Osteoblast (primary cell): ENCODE results near the gene PCGF5. TPM values are rescaled to one million over a fixed set of nuclear protein-coding genes. Genes with fewer than 3 reads are reported as not detected.
"Not testable (repeated sequence)": the region's sequence is repeated elsewhere in the genome, so short reads cannot be mapped to it uniquely, and the experiment has no call there.

Source experiments
- DNase-seq: peaks from one replicate; pipeline ENCODE4 v3.0.0; 2011; ENCODE audit warnings: low spot score, mixed read lengths; ENCODE audit not compliant: insufficient read length; ENCODE audit errors: missing footprints
- H2AFZ ChIP-seq: 2 replicates; pipeline ENCODE4 v1.6.0; 2011; ENCODE audit warnings: mild to moderate bottlenecking, low read length
- H3K27ac ChIP-seq: 2 replicates; pipeline ENCODE4 v1.5.1; 2011; ENCODE audit warnings: mild to moderate bottlenecking, low read depth, low read length, moderate library complexity
- H3K27me3 ChIP-seq: 2 replicates; pipeline ENCODE4 v1.6.0; 2012; ENCODE audit warnings: mild to moderate bottlenecking, control low read depth, inconsistent platforms, low read length, moderate library complexity; ENCODE audit not compliant: insufficient read depth
- H3K36me3 ChIP-seq: 2 replicates; pipeline ENCODE4 v1.5.1; 2011; ENCODE audit warnings: mild to moderate bottlenecking, low read length, control low read depth, moderate library complexity; ENCODE audit not compliant: insufficient read depth
- H3K4me1 ChIP-seq: 2 replicates; pipeline ENCODE4 v1.5.1; 2011; ENCODE audit warnings: mild to moderate bottlenecking, low read length, control low read depth, moderate library complexity; ENCODE audit not compliant: insufficient read depth
- H3K4me2 ChIP-seq: 2 replicates; pipeline ENCODE4 v1.6.0; 2011; ENCODE audit warnings: mild to moderate bottlenecking, low read length; ENCODE audit not compliant: insufficient read depth
- H3K4me3 ChIP-seq: fragments of 200-600 bp; sonication (generic); 3 replicates; pipeline ENCODE4 v1.5.1; 2012; ENCODE audit warnings: mild to moderate bottlenecking, low read length, inconsistent platforms; ENCODE audit not compliant: insufficient read depth
- H3K79me2 ChIP-seq: 2 replicates; pipeline ENCODE4 v1.6.0; 2012; ENCODE audit warnings: mild to moderate bottlenecking, low read length, control low read depth, inconsistent platforms; ENCODE audit not compliant: insufficient read depth
- H3K9me3 ChIP-seq: 2 replicates; pipeline ENCODE4 v1.5.1; 2011; ENCODE audit warnings: low read depth, low read length, control low read depth
- H4K20me1 ChIP-seq: 2 replicates; pipeline ENCODE4 v1.6.0; 2012; ENCODE audit warnings: mild to moderate bottlenecking, low read length, control low read depth; ENCODE audit not compliant: insufficient read depth
- total RNA-seq: library from RNA; depleted of rRNA; stranded (reverse); fragments of >200 nt; gene quantifications from 2 replicates; pipeline ENCODE4 v1.2.3, GENCODE V29; 2012
- TF ChIP-seq, protein P1 (sequence below): IDR thresholded peaks from 2 replicates; pipeline ENCODE4 v1.5.1; 2011; ENCODE audit warnings: mild to moderate bottlenecking, low read depth, low read length, moderate library complexity; ENCODE audit errors: extremely low read depth

Gene PCGF5
- total RNA-seq, 1 donor, result 99.2 TPM

DNA sequence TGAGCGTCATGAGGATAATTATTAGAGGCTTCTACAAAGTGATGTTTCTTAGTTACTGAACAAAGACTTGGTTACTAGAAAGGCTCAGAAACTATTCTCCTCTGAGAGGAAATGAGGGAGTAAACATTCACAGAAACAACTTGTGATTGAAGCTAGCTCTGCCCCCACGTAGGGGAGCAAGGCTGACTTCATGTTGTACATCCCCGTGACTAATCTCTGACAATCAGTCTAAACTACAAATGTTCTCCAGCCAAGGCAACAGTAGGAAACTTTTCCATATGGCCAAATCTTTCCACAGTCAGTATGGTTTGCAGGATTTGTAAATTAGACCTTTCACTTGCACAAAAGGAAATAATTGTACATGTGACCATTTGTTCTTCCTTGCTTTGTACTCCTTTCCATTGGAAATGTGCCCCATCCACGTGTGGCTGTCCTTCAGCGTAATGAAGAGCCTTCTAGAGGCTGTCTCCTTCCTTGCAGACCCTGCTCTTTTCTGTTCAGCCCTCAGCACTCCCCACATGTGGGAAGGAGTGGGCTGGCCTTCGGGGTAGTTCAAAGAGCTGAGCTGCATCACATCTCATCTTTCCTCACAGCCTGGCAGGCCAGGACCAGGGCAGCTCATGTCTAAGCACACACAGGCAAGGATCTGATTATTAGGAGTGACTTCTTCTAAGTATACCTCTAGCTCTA, 93.5 kb downstream of the PCGF5 start:
- no peaks in the 10 kb centered on the region for H3K36me3 ChIP-seq
- H3K27ac ChIP-seq, result no peak overlapping the region
- no peak overlapping the region for H3K4me3 ChIP-seq
- TF ChIP-seq, protein P1, sequence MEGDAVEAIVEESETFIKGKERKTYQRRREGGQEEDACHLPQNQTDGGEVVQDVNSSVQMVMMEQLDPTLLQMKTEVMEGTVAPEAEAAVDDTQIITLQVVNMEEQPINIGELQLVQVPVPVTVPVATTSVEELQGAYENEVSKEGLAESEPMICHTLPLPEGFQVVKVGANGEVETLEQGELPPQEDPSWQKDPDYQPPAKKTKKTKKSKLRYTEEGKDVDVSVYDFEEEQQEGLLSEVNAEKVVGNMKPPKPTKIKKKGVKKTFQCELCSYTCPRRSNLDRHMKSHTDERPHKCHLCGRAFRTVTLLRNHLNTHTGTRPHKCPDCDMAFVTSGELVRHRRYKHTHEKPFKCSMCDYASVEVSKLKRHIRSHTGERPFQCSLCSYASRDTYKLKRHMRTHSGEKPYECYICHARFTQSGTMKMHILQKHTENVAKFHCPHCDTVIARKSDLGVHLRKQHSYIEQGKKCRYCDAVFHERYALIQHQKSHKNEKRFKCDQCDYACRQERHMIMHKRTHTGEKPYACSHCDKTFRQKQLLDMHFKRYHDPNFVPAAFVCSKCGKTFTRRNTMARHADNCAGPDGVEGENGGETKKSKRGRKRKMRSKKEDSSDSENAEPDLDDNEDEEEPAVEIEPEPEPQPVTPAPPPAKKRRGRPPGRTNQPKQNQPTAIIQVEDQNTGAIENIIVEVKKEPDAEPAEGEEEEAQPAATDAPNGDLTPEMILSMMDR, result no peak
- peak; percentile 88 for DNase-seq
- H4K20me1 ChIP-seq, result no peaks in the 10 kb centered on the region
- peaks cover 5% of the 10 kb centered on the region for H3K4me1 ChIP-seq
- H3K79me2 ChIP-seq, result no peaks in the 10 kb centered on the region
- H3K9me3 ChIP-seq, result no peaks in the 10 kb centered on the region
- peak overlapping the region; percentile 44 for H3K4me2 ChIP-seq
- H2AFZ ChIP-seq, result peak overlapping the region; percentile 7
- H3K27me3 ChIP-seq, result peaks cover 3% of the 10 kb centered on the region

DNA sequence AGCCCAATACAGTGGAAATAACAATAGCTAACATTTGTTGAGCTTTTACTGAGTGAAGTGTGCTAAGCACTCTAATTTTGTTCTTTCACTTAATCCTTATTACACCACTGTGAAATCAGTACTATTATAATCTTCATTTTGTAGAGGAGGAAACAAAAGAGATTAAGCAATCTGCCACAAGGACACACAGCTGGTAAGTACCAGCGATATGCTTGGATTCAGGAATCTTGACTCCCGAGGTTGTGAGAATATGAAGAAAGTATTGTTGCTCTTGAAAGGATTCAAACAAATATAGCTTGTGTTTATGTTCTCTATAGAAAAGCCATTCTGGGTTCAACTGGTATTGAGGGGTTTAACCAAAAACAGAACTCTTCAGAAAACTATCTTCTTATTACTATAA, 96.0 kb downstream of the PCGF5 start:
- Histone ChIP-seq H3K79me2 (no peaks in the 10 kb centered on the region), H3K4me3 (no peak overlapping the region), H3K4me1 (peaks cover 5% of the 10 kb centered on the region), H3K27ac (no peak overlapping the region), H4K20me1 (no peaks in the 10 kb centered on the region), H3K9me3 (no peaks in the 10 kb centered on the region), H3K36me3 (no peaks in the 10 kb centered on the region), H2AFZ (no peak overlapping the region), H3K4me2 (no peak overlapping the region), H3K27me3 (no peaks in the 10 kb centered on the region)
- no peak for DNase-seq
- TF ChIP-seq, protein P1, result no peak

DNA sequence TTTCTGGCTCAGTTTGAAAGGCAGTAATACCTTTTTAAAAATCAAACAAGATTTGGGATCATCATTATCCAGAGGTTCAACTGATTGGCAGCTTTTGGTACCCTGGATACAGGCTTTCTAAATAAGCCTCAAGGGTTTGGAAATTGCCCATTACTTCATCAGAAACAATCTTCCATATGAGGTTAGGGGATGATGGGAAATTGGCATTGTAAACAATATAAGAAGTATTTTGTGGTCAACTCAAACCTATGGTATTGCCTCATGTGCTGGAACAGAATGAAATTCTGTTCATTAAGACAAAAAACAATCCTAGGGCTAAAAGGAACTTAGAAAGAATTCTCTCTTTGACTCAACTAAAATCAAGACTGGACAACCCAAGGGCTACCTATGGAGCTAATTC, 97.1 kb downstream of the PCGF5 start:
- no peaks in the 10 kb centered on the region for H3K9me3 ChIP-seq
- no peak overlapping the region for H2AFZ ChIP-seq
- no peaks in the 10 kb centered on the region for H3K36me3 ChIP-seq
- no peaks in the 10 kb centered on the region for H3K27me3 ChIP-seq
- TF ChIP-seq, protein P1, result no peak
- no peak overlapping the region for H3K27ac ChIP-seq
- no peak overlapping the region for H3K4me2 ChIP-seq
- H4K20me1 ChIP-seq, result no peaks in the 10 kb centered on the region
- H3K4me3 ChIP-seq, result no peak overlapping the region
- H3K4me1 ChIP-seq, result peaks cover 5% of the 10 kb centered on the region
- no peaks in the 10 kb centered on the region for H3K79me2 ChIP-seq
- no peak for DNase-seq

DNA sequence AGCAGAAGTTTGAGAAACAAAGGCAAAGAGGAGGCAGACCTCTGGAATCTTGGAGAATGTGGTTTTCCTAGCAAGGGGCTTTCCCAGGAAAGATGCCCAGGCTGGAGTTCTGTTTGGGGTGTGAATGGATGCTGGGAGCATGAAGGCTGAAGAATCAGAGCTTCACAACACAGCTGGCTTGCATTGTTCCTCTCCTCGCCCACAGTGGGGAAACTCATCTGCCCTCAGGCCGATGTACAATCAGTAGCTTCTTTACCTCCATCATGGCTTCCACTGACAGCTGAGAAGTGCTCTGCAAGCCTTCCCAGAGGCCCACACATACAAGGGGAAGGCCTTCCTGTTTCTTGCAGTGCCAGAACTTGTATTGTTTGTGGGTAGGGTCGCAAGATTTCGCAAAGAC, 98.9 kb downstream of the PCGF5 start:
- Histone ChIP-seq H3K27ac (no peak overlapping the region), H3K4me1 (peaks cover under 1% of the 10 kb centered on the region), H3K27me3 (no peaks in the 10 kb centered on the region), H4K20me1 (no peaks in the 10 kb centered on the region), H2AFZ (no peak overlapping the region), H3K9me3 (no peaks in the 10 kb centered on the region), H3K79me2 (no peaks in the 10 kb centered on the region), H3K4me3 (no peak overlapping the region), H3K4me2 (no peak overlapping the region), H3K36me3 (no peaks in the 10 kb centered on the region)
- peak; percentile 6 for DNase-seq
- TF ChIP-seq, protein P1, result no peak

DNA sequence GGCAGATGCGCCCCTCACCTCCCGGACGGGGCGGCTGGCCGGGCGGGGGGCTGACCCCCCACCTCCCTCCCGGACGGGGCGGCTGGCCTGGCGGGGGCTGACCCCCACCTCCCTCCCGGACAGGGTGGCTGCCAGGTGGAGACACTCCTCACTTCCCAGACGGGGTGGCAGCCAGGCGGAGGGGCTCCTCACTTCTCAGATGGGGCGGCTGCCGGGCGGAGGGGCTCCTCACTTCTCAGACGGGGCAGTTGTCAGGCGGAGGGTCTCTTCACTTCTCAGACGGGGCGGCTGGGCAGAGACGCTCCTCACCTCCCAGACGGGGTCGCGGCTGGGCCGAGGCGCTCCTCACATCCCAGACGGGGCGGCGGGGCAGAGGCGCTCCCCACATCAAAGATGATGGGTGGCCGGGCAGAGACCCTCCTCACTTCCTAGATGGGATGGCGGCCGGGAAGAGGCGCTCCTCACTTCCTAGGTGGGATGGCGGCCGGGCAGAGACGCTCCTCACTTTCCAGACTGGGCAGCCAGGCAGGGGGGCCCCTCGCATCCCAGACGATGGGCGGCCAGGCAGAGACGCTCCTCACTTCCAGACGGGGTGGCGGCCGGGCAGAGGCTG, 102.9 kb downstream of the PCGF5 start:
- not testable (repeated sequence) for H3K27me3 ChIP-seq, H3K4me2 ChIP-seq, H3K79me2 ChIP-seq, H4K20me1 ChIP-seq, DNase-seq, H3K4me3 ChIP-seq, H2AFZ ChIP-seq, H3K4me1 ChIP-seq, H3K9me3 ChIP-seq, H3K27ac ChIP-seq, H3K36me3 ChIP-seq
